HepG2 (cell line): Measurements from ENCODE around the gene ACTA2. TPM values are rescaled to one million over a fixed set of nuclear protein-coding genes. Genes with fewer than 3 reads are reported as not detected.

ENCODE experiments used
- ATAC-seq: fragments of 200-7000 bp; cut with Tn5 transposase; 3 replicates; pipeline ENCODE4 v1.9.1; 2020; ENCODE audit warnings: mild to moderate bottlenecking, moderate library complexity
- BruUV-seq: library from RNA; stranded (reverse); fragments of 400-500 nt; replicated peaks from 2 replicates; lab custom pipeline; 2021; lab: Mats Ljungman, UMichigan
- CTCF ChIA-PET: fragments of 300-600 bp; formaldehyde crosslinking; extraction: SDS; loops from one replicate; lab custom pipeline; 2021; ENCODE audit warnings: low total read pairs, inconsistent platforms, low intra/inter-chr PET ratio; lab: Yijun Ruan, JAX
- POLR2A ChIA-PET: fragments of 350-600 bp; sonication (Branson Sonifier 250); formaldehyde crosslinking; loops from one replicate; lab custom pipeline; 2020; ENCODE audit warnings: antibody characterized with exemption, inconsistent platforms; lab: Yijun Ruan, JAX
- DNase-seq: peaks from one replicate; pipeline ENCODE4 v3.0.0-alpha.2; 2015; ENCODE audit warnings: low spot score
- FAIRE-seq: peaks from 3 replicates; lab custom pipeline; 2011; peaks lifted over from hg19 to GRCh38; lab: Jason Lieb, UNC
- H2AFZ ChIP-seq: one replicate; pipeline ENCODE4 v1.6.1; 2011; ENCODE audit warnings: low read length, inconsistent platforms
- H3K27ac ChIP-seq: fragments of 300-600 bp; 3 replicates; pipeline ENCODE4 v1.8.0; 2011; ENCODE audit warnings: mixed run types, mild to moderate bottlenecking, mixed read lengths, low read length, inconsistent platforms; ENCODE audit not compliant: insufficient read depth; ENCODE audit errors: extremely low read length
- H3K27me3 ChIP-seq, 2 experiments: fragments of 200-600 bp in 1 of 2; 2 replicates in 1 of 2; 3 replicates in 1 of 2; pipeline versions ENCODE4 v1.6.0 to v1.8.0; 2011; ENCODE audit warnings: low read length in 2 of 2, mild to moderate bottlenecking in 2 of 2, moderate library complexity in 2 of 2, inconsistent platforms in 1 of 2; ENCODE audit not compliant: insufficient read depth in 2 of 2, control insufficient read depth in 1 of 2
- H3K36me3 ChIP-seq, 2 experiments: fragments of 200-600 bp in 1 of 2; replicated peaks in 1 of 2; 2 replicates in 1 of 2; 3 replicates in 1 of 2; pipeline versions ENCODE4 v1.5.1 to v1.8.0; 2011; ENCODE audit warnings: low read length in 2 of 2, inconsistent platforms in 1 of 2; ENCODE audit not compliant: insufficient read depth in 2 of 2, control insufficient read depth in 1 of 2
- H3K4me1 ChIP-seq: 2 replicates; pipeline ENCODE4 v1.5.1; 2012; ENCODE audit warnings: low read length, inconsistent platforms; ENCODE audit not compliant: insufficient read depth
- H3K4me2 ChIP-seq: 2 replicates; pipeline ENCODE4 v1.6.0; 2011; ENCODE audit warnings: low read depth, low read length, inconsistent platforms
- H3K4me3 ChIP-seq, 3 experiments: fragments of 200-600 bp in 1 of 3; sonication (generic), shearing (Covaris generic) in 1 of 3; replicated peaks in 1 of 3; 2 replicates each; pipeline ENCODE4 v1.5.1; 2011 to 2016; ENCODE audit warnings: low read length in 3 of 3, inconsistent platforms in 2 of 3, low read depth in 2 of 3, mild to moderate bottlenecking in 2 of 3, control low read depth in 1 of 3, mixed read lengths in 1 of 3; ENCODE audit not compliant: insufficient read depth in 1 of 3
- H3K79me2 ChIP-seq: one replicate; pipeline ENCODE4 v1.6.1; 2011; ENCODE audit warnings: low read length, inconsistent platforms; ENCODE audit not compliant: insufficient read depth
- H3K9ac ChIP-seq: 2 replicates; pipeline ENCODE4 v1.6.0; 2011; ENCODE audit warnings: mild to moderate bottlenecking, low read depth, low read length, inconsistent platforms; ENCODE audit not compliant: insufficient read depth
- H3K9me3 ChIP-seq: 2 replicates; pipeline ENCODE4 v1.5.1; 2012; ENCODE audit warnings: mild to moderate bottlenecking, low read length
- H4K20me1 ChIP-seq: 2 replicates; pipeline ENCODE4 v1.6.0; 2011; ENCODE audit warnings: inconsistent platforms, mild to moderate bottlenecking, low read length, moderate library complexity; ENCODE audit not compliant: insufficient read depth
- EP300 ChIP-seq, 3 experiments: sonication (generic) in 1 of 3; formaldehyde crosslinking in 1 of 3; IDR thresholded peaks; 2 replicates each; pipeline versions ENCODE4 v1.5.1 to v1.6.1; 2011 to 2020; ENCODE audit warnings: low read depth in 2 of 3, low read length in 2 of 3, borderline replicate concordance in 1 of 3, improper control_type of control experiment in 1 of 3, mild to moderate bottlenecking in 1 of 3, missing genetic modification reagents in 1 of 3, moderate library complexity in 1 of 3
- MAF1 ChIP-seq: sonication (generic); formaldehyde crosslinking; IDR thresholded peaks from 2 replicates; pipeline ENCODE4 v1.5.0; 2020; ENCODE audit warnings: missing genetic modification reagents, borderline replicate concordance
- NCOR1 ChIP-seq: fragments of 200-600 bp; sonication (generic); IDR thresholded peaks from 2 replicates; pipeline ENCODE4 v1.7.0; 2017; ENCODE audit warnings: antibody characterized with exemption, low read length, borderline replicate concordance
- NR2F6 ChIP-seq, 2 experiments: IDR thresholded peaks; 2 replicates each; pipeline ENCODE4 v1.6.1; 2016; ENCODE audit warnings: antibody characterized with exemption in 1 of 2, mild to moderate bottlenecking in 1 of 2
- PCBP1 ChIP-seq: fragments of 200-400 bp; formaldehyde crosslinking; IDR thresholded peaks from 2 replicates; pipeline ENCODE4 v1.6.1; 2017; ENCODE audit warnings: mild to moderate bottlenecking, low read depth, low read length, borderline replicate concordance
- PHF21A ChIP-seq: sonication (generic); formaldehyde crosslinking; IDR thresholded peaks from 2 replicates; pipeline ENCODE4 v1.5.0; 2020; ENCODE audit warnings: mild to moderate bottlenecking, missing genetic modification reagents
- PPARG ChIP-seq: conservative IDR thresholded peaks from 2 replicates; pipeline ENCODE4 v1.6.1; 2016; ENCODE audit warnings: missing biosample characterization, missing genetic modification reagents
- SIN3A ChIP-seq: IDR thresholded peaks from 2 replicates; pipeline ENCODE4 v1.6.1; 2011; ENCODE audit warnings: low read depth, mild to moderate bottlenecking, control low read depth, low read length, borderline replicate concordance
- SOX5 ChIP-seq: IDR thresholded peaks from 2 replicates; pipeline ENCODE4 v1.6.1; 2016; ENCODE audit warnings: borderline replicate concordance
- ZMYM4 ChIP-seq: sonication (generic); formaldehyde crosslinking; IDR thresholded peaks from 2 replicates; pipeline ENCODE4 v1.8.1; 2023; ENCODE audit warnings: mild to moderate bottlenecking, missing genetic modification reagents
- ZNF547 ChIP-seq: sonication (generic); formaldehyde crosslinking; IDR thresholded peaks from 2 replicates; pipeline ENCODE4 v1.5.1; 2020; ENCODE audit warnings: mild to moderate bottlenecking, missing genetic modification reagents
- ZNF644 ChIP-seq: IDR thresholded peaks from 2 replicates; pipeline ENCODE4 v1.6.1; 2016; ENCODE audit warnings: low read depth
- ZNF713 ChIP-seq: sonication (generic); formaldehyde crosslinking; IDR thresholded peaks from 2 replicates; pipeline ENCODE4 v1.4.0; 2020; ENCODE audit warnings: mild to moderate bottlenecking, missing genetic modification reagents
- WGBS: methylation state at CpG from one replicate; pipeline ENCODE4 v1.1.6; 2017; ENCODE audit warnings: low lambda C conversion rate; 5-methylcytosine and 5-hydroxymethylcytosine counted together
- in situ Hi-C: cut with HindIII; loops from 2 replicates; pipeline ENCODE4 v1.10.0; 2017; ENCODE audit warnings: low pct_unique_long_range_greater_than_20kb; ENCODE audit not compliant: extremely low pct_ligation_motif_present
- intact Hi-C: fragments of 100-400 bp; cut with micrococcal nuclease; formaldehyde crosslinking; loops from one replicate; pipeline ENCODE4 v1.10.0; 2022; ENCODE audit not compliant: unreplicated experiment
- polyA plus RNA-seq, 8 experiments: library from polyadenylated mRNA; depleted of rRNA in 3 of 8; stranded (reverse) in 7 of 8; unstranded in 1 of 8; fragments of >200 nt; fragmentation: Illumina TruSeq in 4 of 8; extraction: Trizol in 4 of 8; gene quantifications; 2 replicates each; pipeline versions ENCODE4 v1.2.1 to v1.2.3, GENCODE V29; 2011 to 2016; ENCODE audit warnings: low read depth in 4 of 8, missing spikeins in 1 of 8, mixed read lengths in 1 of 8; ENCODE audit not compliant: insufficient read depth in 1 of 8
- total RNA-seq, 5 experiments: library from RNA; depleted of rRNA; stranded (reverse); fragments of >200 nt; fragmentation: Illumina TruSeq; extraction: Trizol; gene quantifications; 2 replicates each; pipeline ENCODE4 v1.2.3, GENCODE V29; 2016; ENCODE audit warnings: low read depth in 1 of 5
- TF ChIP-seq, protein P1 (sequence below): IDR thresholded peaks from 2 replicates; pipeline ENCODE4 v1.4.0; 2020; ENCODE audit warnings: mild to moderate bottlenecking, missing genetic modification reagents
- TF ChIP-seq, protein P2 (sequence below): sonication (generic); formaldehyde crosslinking; conservative IDR thresholded peaks from 2 replicates; pipeline ENCODE4 v1.4.0; 2020; ENCODE audit warnings: mild to moderate bottlenecking, missing genetic modification reagents, moderate library complexity

The ACTA2 gene
- total and polyA plus RNA-seq, 2 of the 13 experiments (the other 11 are each of a cell fraction or from before 2014, with no cell fraction given) = 21.8 to 59.9 TPM

DNA sequence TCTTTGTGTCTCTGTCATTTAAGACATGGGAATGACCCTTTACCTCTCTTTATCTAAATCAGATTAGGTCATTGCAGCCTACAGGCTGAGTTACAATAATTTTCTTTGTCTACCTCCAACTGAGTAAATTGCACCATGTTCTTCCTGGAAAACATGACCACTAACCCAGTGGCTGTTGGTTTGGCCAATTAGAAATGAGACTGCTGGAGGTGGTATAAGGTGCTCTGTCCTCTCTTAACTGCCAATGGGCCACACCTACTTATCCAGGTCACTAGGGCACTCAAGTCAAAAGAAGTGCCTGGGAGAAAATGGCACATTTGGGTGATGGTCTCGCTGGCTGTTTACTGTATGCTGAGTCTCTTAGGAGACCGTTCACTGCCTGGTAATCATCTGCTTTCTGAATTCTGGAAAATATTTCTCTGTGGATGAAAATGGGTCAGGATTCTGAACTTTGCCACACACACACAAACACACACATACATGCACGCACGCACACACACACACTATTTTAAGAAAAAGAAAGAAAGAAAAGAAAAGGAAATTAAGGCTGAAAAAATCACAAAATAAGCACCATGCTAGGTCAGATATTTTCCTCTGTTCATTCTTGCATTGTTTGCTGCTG lies 56.1 kb downstream of the ACTA2 start:
- peak; percentile 75 for DNase-seq
- ATAC-seq = peak; percentile 60
- H3K9me3 ChIP-seq = no peaks in the 10 kb centered on the region
- no peaks in the 10 kb centered on the region for H4K20me1 ChIP-seq
- no TSS peak for BruUV-seq
- ChIA-PET POLR2A (no interaction called here), CTCF (no interaction called here)
- WGBS = 38% methylated on average over 4 of the region's 4 CpGs
- peak overlapping the region; percentile 24 for H3K27ac ChIP-seq
- peaks cover 34% of the 10 kb centered on the region for H3K4me1 ChIP-seq
- H3K79me2 ChIP-seq = no peaks in the 10 kb centered on the region
- H3K27me3 ChIP-seq = no peaks in the 10 kb centered on the region
- intact Hi-C loops (loop anchor here (1.0 to 5.0 kb wide), 2 partner anchors 36 to 104 kb away; no protein-coding TSS in a partner anchor), in situ Hi-C loops (no loop called here)
- peak overlapping the region; percentile 60 for H3K4me2 ChIP-seq
- no peak overlapping the region for H2AFZ ChIP-seq
- H3K4me3 ChIP-seq = peak overlapping the region in 1 of 3 experiments; percentile 17; a peak in 1 of 6 replicates
- peak overlapping the region; percentile 2; the same call in 1 of the 2 replicates for H3K9ac ChIP-seq
- no peaks in the 10 kb centered on the region for H3K36me3 ChIP-seq
- FAIRE-seq = peak; percentile 55
- no peak for TF ChIP-seq SIN3A
- 0 out of 4 replicates have a peak, but pooled peaks of 1 of the 2 experiments have one; percentile 21 for TF ChIP-seq EP300 (IDR thresholded peaks at IDR 0.05; ENCODE audit: low read depth in 2 of 2, low read length in 2 of 2)
- TF ChIP-seq EP300 (CRISPR knock-in tag; IDR thresholded peaks at IDR 0.05; ENCODE audit: borderline replicate concordance) = no peak
- TF ChIP-seq ZNF644 (CRISPR knock-in tag) = peak; percentile 82; the same call in 1 of the 2 replicates
- peak; percentile 73; the same call in 1 of the 2 replicates for TF ChIP-seq PPARG (CRISPR knock-in tag)
- TF ChIP-seq ZMYM4 = 0 out of 2 replicates have a peak, but pooled peaks have one; percentile 37
- TF ChIP-seq NR2F6 (IDR thresholded peaks at IDR 0.05) = 0 out of 2 replicates have a peak, but pooled peaks have one; percentile 10
- TF ChIP-seq NR2F6 (CRISPR knock-in tag; IDR thresholded peaks at IDR 0.05) = no peak
- no peak for TF ChIP-seq PHF21A
- no peak for TF ChIP-seq PCBP1
- TF ChIP-seq, protein P1, sequence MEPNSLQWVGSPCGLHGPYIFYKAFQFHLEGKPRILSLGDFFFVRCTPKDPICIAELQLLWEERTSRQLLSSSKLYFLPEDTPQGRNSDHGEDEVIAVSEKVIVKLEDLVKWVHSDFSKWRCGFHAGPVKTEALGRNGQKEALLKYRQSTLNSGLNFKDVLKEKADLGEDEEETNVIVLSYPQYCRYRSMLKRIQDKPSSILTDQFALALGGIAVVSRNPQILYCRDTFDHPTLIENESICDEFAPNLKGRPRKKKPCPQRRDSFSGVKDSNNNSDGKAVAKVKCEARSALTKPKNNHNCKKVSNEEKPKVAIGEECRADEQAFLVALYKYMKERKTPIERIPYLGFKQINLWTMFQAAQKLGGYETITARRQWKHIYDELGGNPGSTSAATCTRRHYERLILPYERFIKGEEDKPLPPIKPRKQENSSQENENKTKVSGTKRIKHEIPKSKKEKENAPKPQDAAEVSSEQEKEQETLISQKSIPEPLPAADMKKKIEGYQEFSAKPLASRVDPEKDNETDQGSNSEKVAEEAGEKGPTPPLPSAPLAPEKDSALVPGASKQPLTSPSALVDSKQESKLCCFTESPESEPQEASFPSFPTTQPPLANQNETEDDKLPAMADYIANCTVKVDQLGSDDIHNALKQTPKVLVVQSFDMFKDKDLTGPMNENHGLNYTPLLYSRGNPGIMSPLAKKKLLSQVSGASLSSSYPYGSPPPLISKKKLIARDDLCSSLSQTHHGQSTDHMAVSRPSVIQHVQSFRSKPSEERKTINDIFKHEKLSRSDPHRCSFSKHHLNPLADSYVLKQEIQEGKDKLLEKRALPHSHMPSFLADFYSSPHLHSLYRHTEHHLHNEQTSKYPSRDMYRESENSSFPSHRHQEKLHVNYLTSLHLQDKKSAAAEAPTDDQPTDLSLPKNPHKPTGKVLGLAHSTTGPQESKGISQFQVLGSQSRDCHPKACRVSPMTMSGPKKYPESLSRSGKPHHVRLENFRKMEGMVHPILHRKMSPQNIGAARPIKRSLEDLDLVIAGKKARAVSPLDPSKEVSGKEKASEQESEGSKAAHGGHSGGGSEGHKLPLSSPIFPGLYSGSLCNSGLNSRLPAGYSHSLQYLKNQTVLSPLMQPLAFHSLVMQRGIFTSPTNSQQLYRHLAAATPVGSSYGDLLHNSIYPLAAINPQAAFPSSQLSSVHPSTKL (CRISPR knock-in tag) = 0 out of 2 replicates have a peak, but pooled peaks have one; percentile 27
- TF ChIP-seq ZNF547 (CRISPR knock-in tag) = no peak
- TF ChIP-seq MAF1 (CRISPR knock-in tag) = no peak
- TF ChIP-seq, protein P2, sequence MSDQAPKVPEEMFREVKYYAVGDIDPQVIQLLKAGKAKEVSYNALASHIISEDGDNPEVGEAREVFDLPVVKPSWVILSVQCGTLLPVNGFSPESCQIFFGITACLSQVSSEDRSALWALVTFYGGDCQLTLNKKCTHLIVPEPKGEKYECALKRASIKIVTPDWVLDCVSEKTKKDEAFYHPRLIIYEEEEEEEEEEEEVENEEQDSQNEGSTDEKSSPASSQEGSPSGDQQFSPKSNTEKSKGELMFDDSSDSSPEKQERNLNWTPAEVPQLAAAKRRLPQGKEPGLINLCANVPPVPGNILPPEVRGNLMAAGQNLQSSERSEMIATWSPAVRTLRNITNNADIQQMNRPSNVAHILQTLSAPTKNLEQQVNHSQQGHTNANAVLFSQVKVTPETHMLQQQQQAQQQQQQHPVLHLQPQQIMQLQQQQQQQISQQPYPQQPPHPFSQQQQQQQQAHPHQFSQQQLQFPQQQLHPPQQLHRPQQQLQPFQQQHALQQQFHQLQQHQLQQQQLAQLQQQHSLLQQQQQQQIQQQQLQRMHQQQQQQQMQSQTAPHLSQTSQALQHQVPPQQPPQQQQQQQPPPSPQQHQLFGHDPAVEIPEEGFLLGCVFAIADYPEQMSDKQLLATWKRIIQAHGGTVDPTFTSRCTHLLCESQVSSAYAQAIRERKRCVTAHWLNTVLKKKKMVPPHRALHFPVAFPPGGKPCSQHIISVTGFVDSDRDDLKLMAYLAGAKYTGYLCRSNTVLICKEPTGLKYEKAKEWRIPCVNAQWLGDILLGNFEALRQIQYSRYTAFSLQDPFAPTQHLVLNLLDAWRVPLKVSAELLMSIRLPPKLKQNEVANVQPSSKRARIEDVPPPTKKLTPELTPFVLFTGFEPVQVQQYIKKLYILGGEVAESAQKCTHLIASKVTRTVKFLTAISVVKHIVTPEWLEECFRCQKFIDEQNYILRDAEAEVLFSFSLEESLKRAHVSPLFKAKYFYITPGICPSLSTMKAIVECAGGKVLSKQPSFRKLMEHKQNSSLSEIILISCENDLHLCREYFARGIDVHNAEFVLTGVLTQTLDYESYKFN = 0 out of 2 replicates have a peak, but pooled peaks have one; percentile 25
- TF ChIP-seq SOX5 (CRISPR knock-in tag) = peak; percentile 28; the same call in 1 of the 2 replicates
- no peak for TF ChIP-seq ZNF713
- TF ChIP-seq NCOR1 = no peak
